ENCODE results near the gene SIRT6. TPM values are rescaled to one million over a fixed set of nuclear protein-coding genes. Genes with fewer than 3 reads are reported as not detected.
"Not testable (repeated sequence)": the region's sequence is repeated elsewhere in the genome, so short reads cannot be mapped to it uniquely, and the experiment has no call there.

The SIRT6 gene
- polyA plus RNA-seq, 1 experiment, result 22.3 TPM

DNA sequence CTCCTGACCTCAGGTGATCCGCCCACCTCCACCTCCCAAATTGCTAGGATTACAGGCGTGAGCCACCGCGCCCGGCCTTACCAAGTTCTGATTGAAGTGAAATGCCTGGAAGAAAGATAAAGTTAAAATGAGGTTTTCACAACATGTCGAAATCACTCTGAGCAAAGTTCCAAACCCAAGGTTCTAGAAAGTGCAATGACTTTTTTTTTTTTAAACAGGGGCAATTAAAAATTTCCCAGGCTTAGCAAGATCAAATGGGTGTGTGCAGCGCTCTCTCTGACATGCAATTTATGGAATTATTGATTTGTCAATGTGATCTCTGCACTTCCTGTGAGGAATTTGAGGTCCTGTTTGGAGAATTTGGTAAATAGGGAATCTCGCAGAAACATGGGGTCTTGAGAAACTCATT, 45.7 kb downstream of the SIRT6 start:
- ChIA-PET CTCF (no interaction called here), POLR2A (no interaction called here)
- Histone ChIP-seq H3K36me3 (ENCODE audit: control insufficient read depth, insufficient read depth, low read length) (no peaks in the 10 kb centered on the region), H3K4me3 (ENCODE audit: low read depth, low read length) (no peak overlapping the region), H3K27me3 (ENCODE audit: control insufficient read depth, insufficient read depth, low read length) (no peaks in the 10 kb centered on the region)
- TF ChIP-seq, protein P1, sequence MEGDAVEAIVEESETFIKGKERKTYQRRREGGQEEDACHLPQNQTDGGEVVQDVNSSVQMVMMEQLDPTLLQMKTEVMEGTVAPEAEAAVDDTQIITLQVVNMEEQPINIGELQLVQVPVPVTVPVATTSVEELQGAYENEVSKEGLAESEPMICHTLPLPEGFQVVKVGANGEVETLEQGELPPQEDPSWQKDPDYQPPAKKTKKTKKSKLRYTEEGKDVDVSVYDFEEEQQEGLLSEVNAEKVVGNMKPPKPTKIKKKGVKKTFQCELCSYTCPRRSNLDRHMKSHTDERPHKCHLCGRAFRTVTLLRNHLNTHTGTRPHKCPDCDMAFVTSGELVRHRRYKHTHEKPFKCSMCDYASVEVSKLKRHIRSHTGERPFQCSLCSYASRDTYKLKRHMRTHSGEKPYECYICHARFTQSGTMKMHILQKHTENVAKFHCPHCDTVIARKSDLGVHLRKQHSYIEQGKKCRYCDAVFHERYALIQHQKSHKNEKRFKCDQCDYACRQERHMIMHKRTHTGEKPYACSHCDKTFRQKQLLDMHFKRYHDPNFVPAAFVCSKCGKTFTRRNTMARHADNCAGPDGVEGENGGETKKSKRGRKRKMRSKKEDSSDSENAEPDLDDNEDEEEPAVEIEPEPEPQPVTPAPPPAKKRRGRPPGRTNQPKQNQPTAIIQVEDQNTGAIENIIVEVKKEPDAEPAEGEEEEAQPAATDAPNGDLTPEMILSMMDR (IDR thresholded peaks at IDR 0.05; ENCODE audit: insufficient read depth, low read depth, low read length), result no peak
- no peak for DNase-seq (ENCODE audit: low read depth)

GRCh38 chr19:4135386-4135785, 47.0 kb downstream of the SIRT6 start:
- CTCF ChIA-PET, result interaction anchor here (0.6 kb wide), 1 partner anchor 403 kb away, joined by 3 read pairs; no protein-coding TSS in a partner anchor
- H3K36me3 ChIP-seq (ENCODE audit: control insufficient read depth, insufficient read depth, low read length); H3K4me3 ChIP-seq (ENCODE audit: low read depth, low read length); POLR2A ChIA-PET; DNase-seq (ENCODE audit: low read depth); H3K27me3 ChIP-seq (ENCODE audit: control insufficient read depth, insufficient read depth, low read length): not testable (repeated sequence)

DNA sequence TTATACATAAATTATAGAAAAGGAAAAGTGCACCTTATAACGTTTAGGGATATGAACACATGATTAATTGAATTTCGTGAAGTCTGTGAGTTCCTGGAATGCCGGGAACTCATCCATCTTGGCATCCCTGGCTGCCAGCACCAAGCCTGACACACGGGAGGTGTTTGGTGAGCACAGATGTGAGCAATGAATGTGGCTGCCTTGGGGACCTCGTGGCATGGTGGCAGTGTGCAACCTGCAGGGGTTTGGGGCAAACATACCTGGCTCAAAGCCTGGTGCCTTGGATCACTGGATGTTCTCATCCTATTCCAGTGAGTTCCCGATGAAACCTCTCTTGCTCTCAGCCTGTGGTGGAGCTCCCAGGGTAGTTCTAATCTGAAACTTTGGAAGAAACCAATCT, 48.0 kb downstream of the SIRT6 start:
- Histone ChIP-seq H3K27me3 (ENCODE audit: control insufficient read depth, insufficient read depth, low read length) (no peaks in the 10 kb centered on the region), H3K36me3 (ENCODE audit: control insufficient read depth, insufficient read depth, low read length) (no peaks in the 10 kb centered on the region), H3K4me3 (ENCODE audit: low read depth, low read length) (no peak overlapping the region)
- ChIA-PET POLR2A (no interaction called here), CTCF (no interaction called here)
- TF ChIP-seq, protein P1 (IDR thresholded peaks at IDR 0.05; ENCODE audit: insufficient read depth, low read depth, low read length), result no peak
- no peak for DNase-seq (ENCODE audit: low read depth)

DNA sequence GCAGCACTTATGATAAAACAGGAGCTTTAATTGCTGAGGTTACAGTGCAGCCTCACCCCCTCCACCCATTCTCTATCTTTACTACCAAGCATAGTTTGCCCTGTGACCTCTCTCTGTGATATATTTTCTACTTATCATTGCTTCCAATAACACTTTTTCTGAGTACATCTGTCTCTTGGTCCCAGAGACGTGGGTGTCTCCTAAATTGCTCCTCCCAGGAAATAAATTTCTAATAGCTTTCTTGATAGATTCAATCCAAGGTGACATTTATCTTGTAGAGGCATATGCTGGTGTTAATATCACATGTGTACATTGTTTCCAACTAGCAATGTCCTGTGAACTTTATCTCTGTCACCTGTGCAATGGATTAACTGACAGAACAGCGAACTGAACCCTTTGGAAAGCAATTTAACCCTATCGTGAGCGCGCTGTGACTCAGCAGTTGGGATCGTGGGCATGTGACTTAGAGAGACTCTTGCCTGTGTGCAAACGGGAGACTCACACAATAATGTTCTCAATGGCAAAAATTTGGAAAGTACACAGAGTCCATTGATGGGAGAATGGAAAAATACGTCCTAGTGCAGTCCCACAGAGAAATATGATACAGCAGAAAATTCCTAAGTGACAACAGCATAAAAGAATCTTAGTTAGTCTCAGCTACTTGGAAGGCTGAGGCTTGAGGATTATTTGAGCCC, 51.5 kb downstream of the SIRT6 start:
- ChIA-PET POLR2A (no interaction called here), CTCF (interaction anchor here (0.6 to 5.8 kb wide), 2 partner anchors 10 to 21 kb away, joined by 3 to 42 read pairs; no protein-coding TSS in a partner anchor)
- no peaks in the 10 kb centered on the region for H3K27me3 ChIP-seq (ENCODE audit: control insufficient read depth, insufficient read depth, low read length)
- no peak overlapping the region for H3K4me3 ChIP-seq (ENCODE audit: low read depth, low read length)
- DNase-seq (ENCODE audit: low read depth), result peak; percentile 57
- TF ChIP-seq, protein P1 (IDR thresholded peaks at IDR 0.05; ENCODE audit: insufficient read depth, low read depth, low read length), result no peak
- no peaks in the 10 kb centered on the region for H3K36me3 ChIP-seq (ENCODE audit: control insufficient read depth, insufficient read depth, low read length)

DNA sequence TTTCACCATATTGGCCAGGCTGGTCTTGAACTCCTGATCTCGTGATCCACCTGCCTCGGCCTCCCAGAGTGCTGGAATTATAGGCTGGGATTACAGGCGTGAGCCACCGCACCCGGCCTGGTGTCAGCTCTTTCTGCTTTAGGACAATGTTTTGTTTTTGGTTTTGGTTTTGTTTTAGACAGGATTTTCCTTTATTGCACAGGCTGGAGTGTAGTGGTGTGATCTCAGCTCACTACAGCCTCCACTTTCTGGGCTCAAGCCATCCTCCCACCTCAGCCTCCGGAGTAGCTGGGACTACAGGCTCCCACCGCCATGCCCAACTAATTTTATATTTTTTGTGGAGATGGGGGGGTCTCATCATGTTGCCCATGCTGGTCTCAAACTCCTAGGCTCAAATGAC, 53.3 kb downstream of the SIRT6 start:
- H3K4me3 ChIP-seq (ENCODE audit: low read depth, low read length); H3K36me3 ChIP-seq (ENCODE audit: control insufficient read depth, insufficient read depth, low read length); POLR2A ChIA-PET; H3K27me3 ChIP-seq (ENCODE audit: control insufficient read depth, insufficient read depth, low read length); DNase-seq (ENCODE audit: low read depth): not testable (repeated sequence)
- CTCF ChIA-PET, result interaction anchor here (5.8 kb wide), 1 partner anchor 11 kb away, joined by 42 read pairs; no protein-coding TSS in a partner anchor

GRCh38 chr19:4127322-4127721, 55.0 kb downstream of the SIRT6 start:
- H3K27me3 ChIP-seq (ENCODE audit: control insufficient read depth, insufficient read depth, low read length); H3K36me3 ChIP-seq (ENCODE audit: control insufficient read depth, insufficient read depth, low read length); POLR2A ChIA-PET; DNase-seq (ENCODE audit: low read depth); H3K4me3 ChIP-seq (ENCODE audit: low read depth, low read length): not testable (repeated sequence)
- CTCF ChIA-PET, result interaction anchor here (5.8 kb wide), 1 partner anchor 13 kb away, joined by 42 read pairs; no protein-coding TSS in a partner anchor

DNA sequence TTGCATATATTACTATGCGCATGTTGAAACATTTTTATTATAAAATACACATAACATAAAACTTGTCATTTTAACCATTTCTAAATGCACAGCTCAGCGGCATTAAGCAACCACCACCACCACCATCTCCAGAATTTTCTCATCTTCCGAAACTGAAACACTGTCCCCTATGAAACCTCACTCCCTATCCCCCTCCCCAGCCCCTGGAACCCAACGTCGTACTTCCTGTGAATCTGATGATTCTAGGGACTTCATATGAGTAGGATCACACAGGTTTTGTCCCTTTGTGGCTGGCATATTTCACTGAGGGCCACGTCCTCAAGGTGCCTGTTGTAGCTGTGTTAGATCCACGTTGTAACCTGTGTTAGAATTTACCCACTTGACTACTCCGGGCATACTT, 57.7 kb downstream of the SIRT6 start:
- ChIA-PET CTCF (no interaction called here), POLR2A (no interaction called here)
- Histone ChIP-seq H3K36me3 (ENCODE audit: control insufficient read depth, insufficient read depth, low read length) (peaks cover 5% of the 10 kb centered on the region; the same call in 1 of the 2 replicates), H3K4me3 (ENCODE audit: low read depth, low read length) (peak overlapping the region; percentile 100), H3K27me3 (ENCODE audit: control insufficient read depth, insufficient read depth, low read length) (no peaks in the 10 kb centered on the region)
- no peak for DNase-seq (ENCODE audit: low read depth)
- TF ChIP-seq, protein P1 (IDR thresholded peaks at IDR 0.05; ENCODE audit: insufficient read depth, low read depth, low read length), result no peak
